K562 (cell line): ENCODE measurements around the gene HDAC7. TPM values are rescaled to one million over a fixed set of nuclear protein-coding genes. Genes with fewer than 3 reads are reported as not detected.

Experiments used
- ATAC-seq: fragments of 200-7000 bp; cut with Tn5 transposase; 3 replicates; pipeline ENCODE4 v1.9.1; 2020; ENCODE audit warnings: moderate library complexity
- BruUV-seq: library from RNA; stranded (reverse); fragments of 400-500 nt; replicated peaks from 2 replicates; lab custom pipeline; 2021; lab: Mats Ljungman, UMichigan
- CTCF ChIA-PET: fragments of 300-600 bp; formaldehyde crosslinking; extraction: SDS; loops from one replicate; lab custom pipeline; 2021; ENCODE audit warnings: low intra/inter-chr PET ratio; lab: Yijun Ruan, JAX
- POLR2A ChIA-PET: fragments of 300-600, 350-650 bp; sonication (Branson Sonifier 250); formaldehyde crosslinking; extraction: SDS; loops from one replicate; lab custom pipeline; 2021; ENCODE audit warnings: antibody characterized with exemption, inconsistent platforms; lab: Yijun Ruan, JAX
- DNase-seq, 4 experiments: peaks; one replicate each; pipeline versions ENCODE4 v3.0.0 to v3.0.0-alpha.2; 2011 to 2018; ENCODE audit warnings: low spot score in 3 of 4, mixed read lengths in 3 of 4; ENCODE audit errors: extremely low read depth in 1 of 4
- FAIRE-seq: peaks from 2 replicates; lab custom pipeline; 2011; peaks lifted over from hg19 to GRCh38; lab: Jason Lieb, UNC
- H2AFZ ChIP-seq: 2 replicates; pipeline ENCODE4 v1.6.0; 2011; ENCODE audit warnings: low read depth, low read length, control low read depth, inconsistent platforms
- H3K27ac ChIP-seq: fragments of 200-600 bp; 3 replicates; pipeline ENCODE4 v1.8.0; 2011; ENCODE audit warnings: low read depth, mild to moderate bottlenecking, control low read depth, inconsistent platforms, low read length, moderate library complexity, mixed read lengths; ENCODE audit errors: extremely low read depth
- H3K27me3 ChIP-seq, 2 experiments: fragments of 300-600 bp in 1 of 2; 2 replicates in 1 of 2; 3 replicates in 1 of 2; pipeline versions ENCODE4 v1.6.0 to v1.8.0; 2011; ENCODE audit warnings: inconsistent platforms in 2 of 2, low read length in 2 of 2, mild to moderate bottlenecking in 1 of 2, mixed read lengths in 1 of 2, moderate library complexity in 1 of 2; ENCODE audit not compliant: control insufficient read depth in 2 of 2, insufficient read depth in 2 of 2
- H3K36me3 ChIP-seq: fragments of 300-600 bp; 3 replicates; pipeline ENCODE4 v1.8.0; 2011; ENCODE audit warnings: mild to moderate bottlenecking, low read length, inconsistent platforms; ENCODE audit not compliant: control insufficient read depth, insufficient read depth
- H3K4me1 ChIP-seq, 2 experiments: fragments of 200-600 bp in 1 of 2; replicated peaks in 1 of 2; 2 replicates in 1 of 2; 3 replicates in 1 of 2; pipeline versions ENCODE4 v1.5.1 to v1.8.0; 2011; ENCODE audit warnings: inconsistent platforms in 2 of 2, low read length in 2 of 2, mild to moderate bottlenecking in 1 of 2, mixed read lengths in 1 of 2, moderate library complexity in 1 of 2; ENCODE audit not compliant: control insufficient read depth in 2 of 2, insufficient read depth in 2 of 2
- H3K4me2 ChIP-seq: 2 replicates; pipeline ENCODE4 v1.6.1; 2011; ENCODE audit warnings: low read length, control low read depth, inconsistent platforms, mixed read lengths; ENCODE audit not compliant: insufficient read depth
- H3K4me3 ChIP-seq: fragments of 200-600 bp; sonication (generic), shearing (Covaris generic); 2 replicates; pipeline ENCODE4 v1.5.1; 2016; ENCODE audit warnings: control low read depth, inconsistent platforms
- H3K79me2 ChIP-seq: fragments of 200-600 bp; 3 replicates; pipeline ENCODE4 v1.8.0; 2011; ENCODE audit warnings: low read length, inconsistent platforms; ENCODE audit not compliant: control insufficient read depth, insufficient read depth
- H3K9ac ChIP-seq, 2 experiments: 2 replicates each; pipeline versions ENCODE4 v1.6.0 to v1.6.1; 2011; ENCODE audit warnings: low read depth in 2 of 2, low read length in 2 of 2, control low read depth in 1 of 2, inconsistent platforms in 1 of 2, mild to moderate bottlenecking in 1 of 2, mixed read lengths in 1 of 2; ENCODE audit not compliant: insufficient read depth in 1 of 2
- H3K9me1 ChIP-seq: one replicate; pipeline ENCODE4 v1.6.0; 2011; ENCODE audit warnings: inconsistent platforms, mild to moderate bottlenecking, low read length, moderate library complexity; ENCODE audit not compliant: control insufficient read depth, insufficient read depth
- H3K9me3 ChIP-seq: replicated peaks from 2 replicates; pipeline ENCODE4 v1.5.1; 2011; ENCODE audit warnings: low read depth, low read length, inconsistent platforms; ENCODE audit not compliant: control insufficient read depth, insufficient read depth
- H4K20me1 ChIP-seq: replicated peaks from 2 replicates; pipeline ENCODE4 v1.6.1; 2011; ENCODE audit warnings: low read length, inconsistent platforms, mixed read lengths; ENCODE audit not compliant: control insufficient read depth, insufficient read depth
- CREB1 ChIP-seq, 2 experiments: sonication (generic) in 1 of 2; formaldehyde crosslinking in 1 of 2; IDR thresholded peaks; 2 replicates each; pipeline versions ENCODE4 v1.6.1 to v1.8.0; 2012 to 2022; ENCODE audit warnings: inconsistent platforms in 1 of 2, mild to moderate bottlenecking in 1 of 2, missing genetic modification reagents in 1 of 2, moderate library complexity in 1 of 2
- FOXP1 ChIP-seq: sonication (generic); formaldehyde crosslinking; IDR thresholded peaks from 2 replicates; pipeline ENCODE4 v1.8.0; 2022; ENCODE audit warnings: mild to moderate bottlenecking, missing genetic modification reagents
- HNRNPLL ChIP-seq: fragments of 200-400 bp; formaldehyde crosslinking; IDR thresholded peaks from 2 replicates; pipeline ENCODE4 v1.6.1; 2017; ENCODE audit warnings: low read length, low read depth, mild to moderate bottlenecking; ENCODE audit not compliant: poor library complexity, severe bottlenecking
- MECOM ChIP-seq: fragments of 250-450 bp; sonication (Bioruptor Pico); IDR thresholded peaks from 2 replicates; pipeline ENCODE4 v1.8.0; 2022; ENCODE audit warnings: inconsistent platforms
- WGBS: fragments of 100-300 bp; shearing (Covaris generic); methylation state at CpG from one replicate; pipeline ENCODE4 v1.1.6; 2016; ENCODE audit warnings: low coverage, mixed read lengths; ENCODE audit not compliant: insufficient coverage; ENCODE audit errors: missing lambda C conversion rate; 5-methylcytosine and 5-hydroxymethylcytosine counted together
- in situ Hi-C: fragments of 300-500 bp; cut with MboI; formaldehyde crosslinking; loops from 4 replicates; pipeline ENCODE4 v1.15.0; 2018; ENCODE audit warnings: inconsistent platforms, mixed read lengths
- intact Hi-C: fragments of 100-400 bp; cut with micrococcal nuclease; formaldehyde crosslinking; loops from 2 replicates; pipeline ENCODE4 v1.14.2; 2022
- polyA plus RNA-seq, 8 experiments: library from polyadenylated mRNA; depleted of rRNA in 4 of 8; stranded (reverse) in 5 of 8; unstranded in 3 of 8; fragments of >200 nt; fragmentation: Nextera tagmentation in 2 of 8; fragmentation: Illumina TruSeq in 1 of 8; extraction: Ambion mirVana in 2 of 8; extraction: Trizol in 1 of 8; gene quantifications; 2 replicates each; pipeline versions ENCODE4 v1.2.1 to v1.2.3, GENCODE V29; 2011 to 2014; ENCODE audit warnings: inconsistent platforms in 1 of 8, missing spikeins in 1 of 8
- total RNA-seq, 7 experiments: library from RNA; depleted of rRNA in 6 of 7; stranded (reverse); fragments of >200 nt in 6 of 7; fragmentation: Illumina TruSeq in 2 of 7; extraction: Trizol in 2 of 7; gene quantifications; 2 replicates each; pipeline versions ENCODE4 v1.2.1 to v1.2.3, GENCODE V29; 2011 to 2021; ENCODE audit warnings: low replicate concordance in 1 of 7

The HDAC7 gene
- total and polyA plus RNA-seq, 9 of the 15 experiments (the other 6 are each of a cell fraction or from before 2014, with no cell fraction given) = 2.5 to 129 (median 31.1) TPM

GRCh38 chr12:47852096-47852571 lies 32.4 kb upstream of the HDAC7 start:
- no peak overlapping the region for H3K4me3 ChIP-seq
- no peak for FAIRE-seq
- in situ Hi-C loops = no loop called here
- TF ChIP-seq MECOM (no peak), FOXP1 (CRISPR knock-in tag) (0 out of 2 replicates have a peak, but pooled peaks have one; percentile 0), HNRNPLL (no peak), CREB1 (IDR thresholded peaks at IDR 0.05) (no peak), CREB1 (CRISPR knock-in tag; IDR thresholded peaks at IDR 0.05) (no peak)
- TF ChIP-seq, all 486 proteins: peak for 1
- BruUV-seq = no TSS peak
- intact Hi-C loops = no loop called here
- DNase-seq (no peak), ATAC-seq (no peak)
- 27% methylated on average over 8 of the region's 10 CpGs for WGBS
- Histone ChIP-seq H3K36me3 (no peaks in the 10 kb centered on the region), H3K27ac (no peak overlapping the region), H3K9ac (no peak overlapping the region), H3K9me1 (no peaks in the 10 kb centered on the region), H3K4me2 (no peak overlapping the region), H3K9me3 (no peaks in the 10 kb centered on the region), H3K4me1 (peaks cover 5 to 22% of the 10 kb centered on the region in 2 experiments; a peak in 3 of 5 replicates), H2AFZ (no peak overlapping the region; the same call in 1 of the 2 replicates), H4K20me1 (0 out of 2 replicates have a peak, but pooled peaks cover 5% of the 10 kb centered on the region), H3K79me2 (no peaks in the 10 kb centered on the region), H3K27me3 (no peaks in the 10 kb centered on the region)
- POLR2A ChIA-PET = interaction anchor here (0.6 to 0.8 kb wide), 3 partner anchors 18 to 124 kb away, joined by 3 read pairs; no protein-coding TSS in a partner anchor
- CTCF ChIA-PET = no interaction called here
